Muscle of leg (tissue), 11 donors: ENCODE results near the gene TGM2. TPM values are rescaled to one million over a fixed set of nuclear protein-coding genes. Genes with fewer than 3 reads are reported as not detected.

Experiments used
- DNase-seq: peaks from one replicate; pipeline ENCODE4 v3.0.0; 2013
- H3K27ac ChIP-seq: one replicate; pipeline ENCODE4 v1.5.1; 2013; ENCODE audit warnings: mild to moderate bottlenecking, low read length, control low read depth
- H3K27me3 ChIP-seq: one replicate; pipeline ENCODE4 v1.6.1; 2013; ENCODE audit warnings: low read length; ENCODE audit not compliant: control insufficient read depth, insufficient read depth
- H3K36me3 ChIP-seq: one replicate; pipeline ENCODE4 v1.6.1; 2013; ENCODE audit warnings: low read length; ENCODE audit not compliant: control insufficient read depth, insufficient read depth
- H3K4me1 ChIP-seq: one replicate; pipeline ENCODE4 v1.6.1; 2013; ENCODE audit warnings: low read length; ENCODE audit not compliant: control insufficient read depth, insufficient read depth
- H3K4me3 ChIP-seq: one replicate; pipeline ENCODE4 v1.5.1; 2013; ENCODE audit warnings: low read length, control low read depth
- H3K9me3 ChIP-seq: replicated peaks from 2 replicates; pipeline ENCODE4 v1.6.1; 2013; ENCODE audit warnings: low read depth, low read length; ENCODE audit not compliant: control insufficient read depth
- WGBS: methylation state at CpG from one replicate; pipeline ENCODE4 v1.1.5; 2013; ENCODE audit warnings: missing lambda C conversion rate; ENCODE audit not compliant: insufficient coverage; 5-methylcytosine and 5-hydroxymethylcytosine counted together
- polyA plus RNA-seq, 8 donors: library from polyadenylated mRNA; unstranded; fragments of 120-200 nt; gene quantifications; one replicate each; pipeline versions ENCODE4 v1.2.1 to v1.2.3, GENCODE V29; 2013; ENCODE audit warnings: inconsistent platforms in 1 of 8, low replicate concordance in 1 of 8; ENCODE audit not compliant: insufficient read length in 8 of 8, insufficient read depth in 1 of 8
- total RNA-seq: library from RNA; stranded (reverse); fragments of 120-200 nt; gene quantifications from one replicate; pipeline ENCODE4 v1.2.4, GENCODE V29; 2013

Gene TGM2
- total and polyA plus RNA-seq, 9 donors = 10.1 to 40.9 (median 13.9) TPM

GRCh38 chr20:38139156-38139912 lies 25.7 kb downstream of the TGM2 start:
- no peaks in the 10 kb centered on the region for H3K9me3 ChIP-seq
- 92% methylated on average over 11 of the region's 25 CpGs for WGBS
- H3K36me3 ChIP-seq = peaks cover 2% of the 10 kb centered on the region
- peak overlapping the region; percentile 71 for H3K27ac ChIP-seq
- peaks cover 33% of the 10 kb centered on the region for H3K4me1 ChIP-seq
- no peak for DNase-seq
- H3K4me3 ChIP-seq = no peak overlapping the region
- H3K27me3 ChIP-seq = no peaks in the 10 kb centered on the region

- H3K27ac ChIP-seq = no peak overlapping the region
- H3K9me3 ChIP-seq = no peaks in the 10 kb centered on the region
- peaks cover 23% of the 10 kb centered on the region for H3K4me1 ChIP-seq
- DNase-seq = no peak
- H3K27me3 ChIP-seq = no peaks in the 10 kb centered on the region
- H3K36me3 ChIP-seq = peaks cover 2% of the 10 kb centered on the region
- H3K4me3 ChIP-seq = no peak overlapping the region
- WGBS = 88% methylated on average over 11 of the region's 15 CpGs
Observed at GRCh38 chr20:38138086-38138778, 26.8 kb downstream of the TGM2 start.

GRCh38 chr20:38137441-38138037 lies 27.5 kb downstream of the TGM2 start:
- Histone ChIP-seq H3K27ac (no peak overlapping the region), H3K4me1 (peaks cover 19% of the 10 kb centered on the region), H3K9me3 (no peaks in the 10 kb centered on the region), H3K36me3 (peaks cover 2% of the 10 kb centered on the region), H3K27me3 (no peaks in the 10 kb centered on the region), H3K4me3 (no peak overlapping the region)
- DNase-seq = no peak
- 90% methylated on average over 9 of the region's 11 CpGs for WGBS

- Histone ChIP-seq H3K36me3 (peaks cover 2% of the 10 kb centered on the region), H3K9me3 (no peaks in the 10 kb centered on the region), H3K27ac (no peak overlapping the region), H3K4me3 (no peak overlapping the region), H3K27me3 (no peaks in the 10 kb centered on the region), H3K4me1 (peaks cover 19% of the 10 kb centered on the region)
- no peak for DNase-seq
- 87% methylated on average over 13 of the region's 14 CpGs for WGBS
Observed at GRCh38 chr20:38136421-38137245, 28.4 kb downstream of the TGM2 start.

GRCh38 chr20:38135651-38136420 lies 29.2 kb downstream of the TGM2 start:
- no peak overlapping the region for H3K27ac ChIP-seq
- no peaks in the 10 kb centered on the region for H3K27me3 ChIP-seq
- H3K36me3 ChIP-seq = peaks cover 2% of the 10 kb centered on the region
- WGBS = 84% methylated on average over 26 of the region's 28 CpGs
- H3K9me3 ChIP-seq = no peaks in the 10 kb centered on the region
- peaks cover 14% of the 10 kb centered on the region for H3K4me1 ChIP-seq
- DNase-seq = no peak
- H3K4me3 ChIP-seq = no peak overlapping the region

- Histone ChIP-seq H3K27ac (peak overlapping the region; percentile 47), H3K27me3 (no peaks in the 10 kb centered on the region), H3K36me3 (peaks cover 2% of the 10 kb centered on the region)
Observed at GRCh38 chr20:38135271-38135650, 29.8 kb downstream of the TGM2 start.

GRCh38 chr20:38134427-38135270 lies 30.4 kb downstream of the TGM2 start:
- Histone ChIP-seq H3K27ac (peak overlapping the region; percentile 47), H3K27me3 (no peaks in the 10 kb centered on the region), H3K4me3 (no peak overlapping the region), H3K9me3 (no peaks in the 10 kb centered on the region), H3K4me1 (peaks cover 6% of the 10 kb centered on the region), H3K36me3 (peaks cover 2% of the 10 kb centered on the region)
- DNase-seq = no peak
- 45% methylated on average over 3 of the region's 9 CpGs for WGBS

More at GRCh38 chr20:38135271-38135650, 29.8 kb downstream of the TGM2 start:
- Histone ChIP-seq H3K4me3 (no peak overlapping the region), H3K4me1 (peaks cover 11% of the 10 kb centered on the region), H3K9me3 (no peaks in the 10 kb centered on the region)
- no peak for DNase-seq
- 95% methylated on average over 3 of the region's 7 CpGs for WGBS

- WGBS = 70% methylated on average over 7 of the region's 10 CpGs
- no peaks in the 10 kb centered on the region for H3K9me3 ChIP-seq
- H3K4me1 ChIP-seq = peaks cover 5% of the 10 kb centered on the region
- no peak overlapping the region for H3K4me3 ChIP-seq
- no peak for DNase-seq
- H3K36me3 ChIP-seq = peaks cover 2% of the 10 kb centered on the region
- no peaks in the 10 kb centered on the region for H3K27me3 ChIP-seq
- H3K27ac ChIP-seq = no peak overlapping the region
Observed at GRCh38 chr20:38133680-38134426, 31.2 kb downstream of the TGM2 start.
